NT2/D1 (cell line): ENCODE measurements around the gene INPP5D.

Experiments
- SUZ12 ChIP-seq: IDR thresholded peaks from 2 replicates; pipeline ENCODE4 v1.6.1; 2011; ENCODE audit not compliant: insufficient read length, insufficient read depth; ENCODE audit errors: extremely low read depth
- YY1 ChIP-seq: IDR thresholded peaks from 2 replicates; pipeline ENCODE4 v1.6.1; 2011; ENCODE audit not compliant: insufficient read length, insufficient read depth
- ZNF274 ChIP-seq: IDR thresholded peaks from 2 replicates; pipeline ENCODE4 v1.6.1; 2011; ENCODE audit warnings: mild to moderate bottlenecking, low read depth, low read length

DNA sequence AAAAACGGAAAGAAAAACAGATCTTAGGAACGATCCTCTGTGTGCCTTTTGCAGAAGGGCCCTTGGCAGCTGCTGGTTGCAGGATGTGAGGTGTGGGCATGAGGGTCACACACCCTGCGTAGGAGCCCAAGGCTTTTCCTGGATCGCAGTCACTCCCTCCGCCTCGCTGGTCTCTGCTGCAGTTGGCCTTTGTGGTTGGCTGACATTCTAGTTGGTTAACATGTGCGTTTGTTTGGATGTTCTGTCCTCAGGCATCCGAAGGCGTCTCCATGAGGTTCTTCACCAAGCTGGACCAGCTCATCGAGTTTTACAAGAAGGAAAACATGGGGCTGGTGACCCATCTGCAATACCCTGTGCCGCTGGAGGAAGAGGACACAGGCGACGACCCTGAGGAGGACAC is 61.7 kb downstream of the INPP5D start:
- TF ChIP-seq YY1: no peak
- TF ChIP-seq ZNF274: no peak
- TF ChIP-seq SUZ12: no peak
